ENCODE data around the gene GLOD5. TPM values are rescaled to one million over a fixed set of nuclear protein-coding genes. Genes with fewer than 3 reads are reported as not detected.

GLOD5 gene
- total and polyA plus RNA-seq, 9 of the 15 experiments (the other 6 are each of a cell fraction or from before 2014, with no cell fraction given) = 0.27 to 4.4 (median 2.2) TPM

- TF ChIP-seq ZBTB43 (CRISPR knock-in tag; IDR thresholded peaks at IDR 0.05) (no peak), NCOR1 (IDR thresholded peaks at IDR 0.05) (peak; percentile 47; the same call in 1 of the 2 replicates), NFYB (IDR thresholded peaks at IDR 0.05; ENCODE audit: extremely low read depth, insufficient read length) (peak; percentile 98), VEZF1 (CRISPR knock-in tag; IDR thresholded peaks at IDR 0.05) (peak; percentile 33; the same call in 1 of the 2 replicates), FOXO4 (CRISPR knock-in tag; IDR thresholded peaks at IDR 0.05) (no peak), NR2C1 (IDR thresholded peaks at IDR 0.05) (peak; percentile 98), NR2C1 (tag; IDR thresholded peaks at IDR 0.05) (peak; percentile 99), CGGBP1 (CRISPR knock-in tag; IDR thresholded peaks at IDR 0.05) (no peak), TBL1XR1 (IDR thresholded peaks at IDR 0.05; ENCODE audit: low read length in 2 of 2) (0 out of 4 replicates have a peak, but pooled peaks of 1 of the 2 experiments have one; percentile 30), JUND (IDR thresholded peaks at IDR 0.05; ENCODE audit: borderline replicate concordance, low read depth, low read length) (peak; percentile 87), JUND (tag; IDR thresholded peaks at IDR 0.05; ENCODE audit: borderline replicate concordance, low read depth, low read length) (no peak), TCF7L2 (IDR thresholded peaks at IDR 0.05; ENCODE audit: low read depth, low read length) (peak; percentile 84; the same call in 1 of the 2 replicates), NR2C2 (CRISPR knock-in tag; IDR thresholded peaks at IDR 0.05) (peak; percentile 94), NR2C2 (tag; IDR thresholded peaks at IDR 0.05) (peak; percentile 99), GABPB1 (CRISPR knock-in tag; IDR thresholded peaks at IDR 0.05) (peak; percentile 81), EGR1 (conservative IDR thresholded peaks at IDR 0.05) (peak; percentile 65; the same call in 1 of the 2 replicates), TAF9B (IDR thresholded peaks at IDR 0.05; ENCODE audit: partially characterized antibody) (peak; percentile 64), NRF1 (conservative IDR thresholded peaks at IDR 0.05 in 1 of 2, IDR thresholded peaks at IDR 0.05 in 1 of 2) (peak; percentile 92 to 93), MTA3 (IDR thresholded peaks at IDR 0.05; ENCODE audit: borderline replicate concordance) (peak; percentile 60; the same call in 1 of the 2 replicates), MBD1 (CRISPR knock-in tag; IDR thresholded peaks at IDR 0.05) (no peak), PKNOX1 (IDR thresholded peaks at IDR 0.05) (peak; percentile 12; the same call in 1 of the 2 replicates)
Observed at GRCh38 chrX:48737213-48737938, 24.2 kb upstream of the GLOD5 start (continued).
